ENCODE results near the gene SLC46A1.

- TF ChIP-seq POLR2A (IDR thresholded peaks at IDR 0.05; ENCODE audit: low read depth, low read length) (no peak), TAF1 (IDR thresholded peaks at IDR 0.05; ENCODE audit: borderline replicate concordance, low read depth, low read length) (no peak)
Measured at GRCh38 chr17:28421787-28422305, 15.8 kb upstream of the SLC46A1 start.

Data from GM12892 (cell line).